ENCODE measurements around the gene CCDC180. TPM values are rescaled to one million over a fixed set of nuclear protein-coding genes. Genes with fewer than 3 reads are reported as not detected.

Gene CCDC180
- total and polyA plus RNA-seq, 4 donors: 3.3 to 34.3 (median 10.1) TPM

- DNase-seq (no peak), ATAC-seq (ENCODE audit: insufficient read depth, low FRiP score) (no peak)
- peaks cover 0 to 11% (median 1%) of the 10 kb centered on the region in 5 donors for H3K4me1 ChIP-seq (ENCODE audit: control insufficient read depth in 5 of 5, insufficient read depth in 5 of 5, low read length in 5 of 5)
- no peak overlapping the region for H3K27ac ChIP-seq (ENCODE audit: low read depth in 1 of 2, low read length in 1 of 2)
- peaks cover 0 to 10% (median 0%) of the 10 kb centered on the region in 3 donors for H3K27me3 ChIP-seq (ENCODE audit: control insufficient read depth in 3 of 3, insufficient read depth in 3 of 3, low read length in 2 of 3)
- no peaks in the 10 kb centered on the region for H3K9me3 ChIP-seq (ENCODE audit: control insufficient read depth in 4 of 4, insufficient read depth in 3 of 4, low read length in 3 of 4)
- peaks cover 0 to 10% (median 2%) of the 10 kb centered on the region in 4 donors for H3K36me3 ChIP-seq (ENCODE audit: control insufficient read depth in 4 of 4, insufficient read depth in 4 of 4, low read length in 4 of 4)
- TF ChIP-seq CTCF (IDR thresholded peaks at IDR 0.05; ENCODE audit: control extremely low read depth, extremely low read depth): no peak
- WGBS, 2 donors: 82 to 86% methylated on average over 7 of the region's 7 CpGs
- H3K9ac ChIP-seq (ENCODE audit: insufficient read depth in 1 of 2, low read length in 2 of 2): no peak overlapping the region
- no peak overlapping the region for H3K4me3 ChIP-seq
Measured at GRCh38 chr9:97305501-97306298, 1.8 kb upstream of the CCDC180 start.

- ATAC-seq (ENCODE audit: insufficient read depth, low FRiP score): peak; percentile 85
- Histone ChIP-seq H3K27me3 (ENCODE audit: control insufficient read depth in 3 of 3, insufficient read depth in 3 of 3, low read length in 2 of 3) (peaks cover 0 to 10% (median 0%) of the 10 kb centered on the region in 3 donors), H3K36me3 (ENCODE audit: control insufficient read depth in 4 of 4, insufficient read depth in 4 of 4, low read length in 4 of 4) (peaks cover 0 to 10% (median 3%) of the 10 kb centered on the region in 4 donors), H3K9me3 (ENCODE audit: control insufficient read depth in 4 of 4, insufficient read depth in 3 of 4, low read length in 3 of 4) (no peaks in the 10 kb centered on the region), H3K4me1 (ENCODE audit: control insufficient read depth in 5 of 5, insufficient read depth in 5 of 5, low read length in 5 of 5) (peaks cover 0 to 11% (median 4%) of the 10 kb centered on the region in 5 donors), H3K9ac (ENCODE audit: insufficient read depth in 1 of 2, low read length in 2 of 2) (no peak overlapping the region), H3K27ac (ENCODE audit: low read depth in 1 of 2, low read length in 1 of 2) (no peak overlapping the region), H3K4me3 (no peak overlapping the region)
- no peak for TF ChIP-seq CTCF (IDR thresholded peaks at IDR 0.05; ENCODE audit: control extremely low read depth, extremely low read depth)
- WGBS, 2 donors: 19 to 39% methylated on average over 19 of the region's 19 CpGs
- peak; percentile 87 to 92 (median 87) for DNase-seq
Measured at GRCh38 chr9:97307091-97307490, 368 bp upstream of the CCDC180 start.

GRCh38 chr9:97309260-97309659 lies 1.8 kb downstream of the CCDC180 start:
- Histone ChIP-seq H3K36me3 (ENCODE audit: control insufficient read depth in 4 of 4, insufficient read depth in 4 of 4, low read length in 4 of 4) (peaks cover 0 to 18% (median 10%) of the 10 kb centered on the region in 4 donors), H3K9me3 (ENCODE audit: control insufficient read depth in 4 of 4, insufficient read depth in 3 of 4, low read length in 3 of 4) (no peaks in the 10 kb centered on the region), H3K27ac (ENCODE audit: low read depth in 1 of 2, low read length in 1 of 2) (no peak overlapping the region), H3K27me3 (ENCODE audit: control insufficient read depth in 3 of 3, insufficient read depth in 3 of 3, low read length in 2 of 3) (peaks cover 0 to 10% (median 0%) of the 10 kb centered on the region in 3 donors), H3K4me3 (no peak overlapping the region), H3K4me1 (ENCODE audit: control insufficient read depth in 5 of 5, insufficient read depth in 5 of 5, low read length in 5 of 5) (peaks cover 0 to 12% (median 4%) of the 10 kb centered on the region in 5 donors), H3K9ac (ENCODE audit: insufficient read depth in 1 of 2, low read length in 2 of 2) (no peak overlapping the region)
- 96 to 97% methylated on average over 5 of the region's 5 CpGs for WGBS, 2 donors
- TF ChIP-seq CTCF (IDR thresholded peaks at IDR 0.05; ENCODE audit: control extremely low read depth, extremely low read depth): no peak
- ATAC-seq (ENCODE audit: insufficient read depth, low FRiP score) (no peak), DNase-seq (no peak)
